SK-N-SH treated with all-trans-retinoic acid at 6 μM for 48 hours (cell line): ENCODE measurements around the gene TNS3.

ENCODE experiments used
- ARNTL ChIP-seq: fragments of 450-650 bp; formaldehyde crosslinking; IDR thresholded peaks from 2 replicates; pipeline ENCODE4 v1.5.0; 2020; ENCODE audit warnings: low read depth, mild to moderate bottlenecking, moderate library complexity, borderline replicate concordance
- ISL1 ChIP-seq: fragments of 250-450 bp; sonication (Bioruptor Pico); IDR thresholded peaks from 2 replicates; pipeline ENCODE4 v2.1.2; 2022; ENCODE audit warnings: mild to moderate bottlenecking, moderate library complexity
- ZNF8 ChIP-seq: fragments of 450-650 bp; formaldehyde crosslinking; IDR thresholded peaks from 2 replicates; pipeline ENCODE4 v1.5.0; 2020; ENCODE audit warnings: mild to moderate bottlenecking, moderate library complexity
- TF ChIP-seq, protein P1 (sequence below): fragments of 250-450 bp; sonication (Bioruptor Pico); IDR thresholded peaks from 2 replicates; pipeline ENCODE4 v1.5.0; 2020; ENCODE audit warnings: mild to moderate bottlenecking, moderate library complexity

DNA sequence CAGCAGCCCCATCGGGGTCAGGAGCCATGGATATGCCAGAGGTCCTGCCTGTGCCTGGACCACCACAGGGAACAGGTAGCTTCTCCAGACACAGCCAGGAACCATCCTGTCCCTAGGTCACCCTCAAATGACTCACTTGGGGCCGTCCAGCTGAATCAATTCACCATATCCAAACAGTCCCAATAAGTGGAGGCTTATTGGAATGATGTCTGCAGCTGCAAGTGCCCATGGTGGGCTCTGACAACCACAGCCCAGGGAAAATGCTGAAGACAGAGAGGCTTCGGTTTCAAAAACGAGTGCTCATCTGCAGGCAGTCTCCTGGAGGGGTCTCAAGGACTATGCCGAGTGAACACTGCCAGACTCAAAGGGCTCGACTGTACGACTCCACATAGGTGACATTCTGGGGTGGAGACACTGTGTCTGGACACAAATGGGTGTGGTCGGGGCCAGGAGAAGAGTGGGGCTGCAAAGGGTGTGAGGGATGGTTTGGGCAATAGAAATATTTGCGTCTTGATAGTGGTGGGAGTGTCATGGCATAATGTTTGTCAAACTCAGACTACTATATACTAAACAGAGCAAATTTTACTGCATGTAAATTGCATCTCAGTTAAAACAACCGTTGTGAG is 204.8 kb downstream of the TNS3 start:
- TF ChIP-seq, protein P1, sequence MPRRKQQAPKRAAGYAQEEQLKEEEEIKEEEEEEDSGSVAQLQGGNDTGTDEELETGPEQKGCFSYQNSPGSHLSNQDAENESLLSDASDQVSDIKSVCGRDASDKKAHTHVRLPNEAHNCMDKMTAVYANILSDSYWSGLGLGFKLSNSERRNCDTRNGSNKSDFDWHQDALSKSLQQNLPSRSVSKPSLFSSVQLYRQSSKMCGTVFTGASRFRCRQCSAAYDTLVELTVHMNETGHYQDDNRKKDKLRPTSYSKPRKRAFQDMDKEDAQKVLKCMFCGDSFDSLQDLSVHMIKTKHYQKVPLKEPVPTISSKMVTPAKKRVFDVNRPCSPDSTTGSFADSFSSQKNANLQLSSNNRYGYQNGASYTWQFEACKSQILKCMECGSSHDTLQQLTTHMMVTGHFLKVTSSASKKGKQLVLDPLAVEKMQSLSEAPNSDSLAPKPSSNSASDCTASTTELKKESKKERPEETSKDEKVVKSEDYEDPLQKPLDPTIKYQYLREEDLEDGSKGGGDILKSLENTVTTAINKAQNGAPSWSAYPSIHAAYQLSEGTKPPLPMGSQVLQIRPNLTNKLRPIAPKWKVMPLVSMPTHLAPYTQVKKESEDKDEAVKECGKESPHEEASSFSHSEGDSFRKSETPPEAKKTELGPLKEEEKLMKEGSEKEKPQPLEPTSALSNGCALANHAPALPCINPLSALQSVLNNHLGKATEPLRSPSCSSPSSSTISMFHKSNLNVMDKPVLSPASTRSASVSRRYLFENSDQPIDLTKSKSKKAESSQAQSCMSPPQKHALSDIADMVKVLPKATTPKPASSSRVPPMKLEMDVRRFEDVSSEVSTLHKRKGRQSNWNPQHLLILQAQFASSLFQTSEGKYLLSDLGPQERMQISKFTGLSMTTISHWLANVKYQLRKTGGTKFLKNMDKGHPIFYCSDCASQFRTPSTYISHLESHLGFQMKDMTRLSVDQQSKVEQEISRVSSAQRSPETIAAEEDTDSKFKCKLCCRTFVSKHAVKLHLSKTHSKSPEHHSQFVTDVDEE (CRISPR knock-in tag) = no peak
- no peak for TF ChIP-seq ZNF8 (CRISPR knock-in tag)
- TF ChIP-seq ISL1 (CRISPR knock-in tag) = no peak
- no peak for TF ChIP-seq ARNTL (CRISPR knock-in tag)
